ENCODE data around the gene PDCD7.

- TF ChIP-seq POLR2A (IDR thresholded peaks at IDR 0.05) = no peak
- TF ChIP-seq, protein P1, sequence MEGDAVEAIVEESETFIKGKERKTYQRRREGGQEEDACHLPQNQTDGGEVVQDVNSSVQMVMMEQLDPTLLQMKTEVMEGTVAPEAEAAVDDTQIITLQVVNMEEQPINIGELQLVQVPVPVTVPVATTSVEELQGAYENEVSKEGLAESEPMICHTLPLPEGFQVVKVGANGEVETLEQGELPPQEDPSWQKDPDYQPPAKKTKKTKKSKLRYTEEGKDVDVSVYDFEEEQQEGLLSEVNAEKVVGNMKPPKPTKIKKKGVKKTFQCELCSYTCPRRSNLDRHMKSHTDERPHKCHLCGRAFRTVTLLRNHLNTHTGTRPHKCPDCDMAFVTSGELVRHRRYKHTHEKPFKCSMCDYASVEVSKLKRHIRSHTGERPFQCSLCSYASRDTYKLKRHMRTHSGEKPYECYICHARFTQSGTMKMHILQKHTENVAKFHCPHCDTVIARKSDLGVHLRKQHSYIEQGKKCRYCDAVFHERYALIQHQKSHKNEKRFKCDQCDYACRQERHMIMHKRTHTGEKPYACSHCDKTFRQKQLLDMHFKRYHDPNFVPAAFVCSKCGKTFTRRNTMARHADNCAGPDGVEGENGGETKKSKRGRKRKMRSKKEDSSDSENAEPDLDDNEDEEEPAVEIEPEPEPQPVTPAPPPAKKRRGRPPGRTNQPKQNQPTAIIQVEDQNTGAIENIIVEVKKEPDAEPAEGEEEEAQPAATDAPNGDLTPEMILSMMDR (IDR thresholded peaks at IDR 0.05 in 8 of 11, conservative IDR thresholded peaks at IDR 0.05 in 3 of 11) = no peak
Measured at GRCh38 chr15:65171428-65171827, 37.8 kb upstream of the PDCD7 start.
